IPS-18a (cell line): ENCODE results near the gene ZNF579.

Source experiments
- H3K27ac ChIP-seq: one replicate; pipeline ENCODE4 v1.5.1; 2013; ENCODE audit warnings: low read length
- H3K27me3 ChIP-seq: one replicate; pipeline ENCODE4 v1.6.1; 2013; ENCODE audit warnings: mild to moderate bottlenecking, low read length; ENCODE audit not compliant: control insufficient read depth, insufficient read depth
- H3K36me3 ChIP-seq: one replicate; pipeline ENCODE4 v1.6.1; 2013; ENCODE audit warnings: low read depth, low read length; ENCODE audit not compliant: control insufficient read depth
- H3K4me1 ChIP-seq: one replicate; pipeline ENCODE4 v1.6.1; 2013; ENCODE audit warnings: low read depth, low read length; ENCODE audit not compliant: control insufficient read depth
- H3K4me3 ChIP-seq: one replicate; pipeline ENCODE4 v1.5.1; 2013; ENCODE audit warnings: low read length
- H3K9ac ChIP-seq: one replicate; pipeline ENCODE4 v1.6.1; 2013; ENCODE audit warnings: mild to moderate bottlenecking, low read length, moderate library complexity
- H3K9me3 ChIP-seq: one replicate; pipeline ENCODE4 v1.6.1; 2013; ENCODE audit warnings: low read depth, low read length; ENCODE audit not compliant: control insufficient read depth

ZNF579 gene

GRCh38 chr19:55618426-55618825 is 37.8 kb upstream of the ZNF579 start:
- H3K4me3 ChIP-seq: no peak overlapping the region
- H3K27me3 ChIP-seq: no peaks in the 10 kb centered on the region
- H3K27ac ChIP-seq: no peak overlapping the region
- no peak overlapping the region for H3K9ac ChIP-seq
- peaks cover 5% of the 10 kb centered on the region for H3K36me3 ChIP-seq
- H3K4me1 ChIP-seq: no peaks in the 10 kb centered on the region
- no peaks in the 10 kb centered on the region for H3K9me3 ChIP-seq

- H3K27me3 ChIP-seq: no peaks in the 10 kb centered on the region
- H3K9ac ChIP-seq: no peak overlapping the region
- H3K9me3 ChIP-seq: no peaks in the 10 kb centered on the region
- no peak overlapping the region for H3K4me3 ChIP-seq
- no peak overlapping the region for H3K27ac ChIP-seq
- H3K4me1 ChIP-seq: no peaks in the 10 kb centered on the region
- H3K36me3 ChIP-seq: peaks cover 5% of the 10 kb centered on the region
Measured at GRCh38 chr19:55617426-55617825, 36.8 kb upstream of the ZNF579 start.

GRCh38 chr19:55616395-55616875 is 35.8 kb upstream of the ZNF579 start:
- H3K4me1 ChIP-seq: no peaks in the 10 kb centered on the region
- H3K9ac ChIP-seq: no peak overlapping the region
- peaks cover 5% of the 10 kb centered on the region for H3K36me3 ChIP-seq
- H3K27me3 ChIP-seq: no peaks in the 10 kb centered on the region
- no peak overlapping the region for H3K27ac ChIP-seq
- H3K9me3 ChIP-seq: no peaks in the 10 kb centered on the region
- no peak overlapping the region for H3K4me3 ChIP-seq

GRCh38 chr19:55615543-55616394 is 35.1 kb upstream of the ZNF579 start:
- no peak overlapping the region for H3K4me3 ChIP-seq
- no peak overlapping the region for H3K9ac ChIP-seq
- H3K9me3 ChIP-seq: no peaks in the 10 kb centered on the region
- H3K27ac ChIP-seq: no peak overlapping the region
- peaks cover 5% of the 10 kb centered on the region for H3K36me3 ChIP-seq
- H3K27me3 ChIP-seq: no peaks in the 10 kb centered on the region
- no peaks in the 10 kb centered on the region for H3K4me1 ChIP-seq

GRCh38 chr19:55614711-55615542 is 34.3 kb upstream of the ZNF579 start:
- Histone ChIP-seq H3K27me3 (no peaks in the 10 kb centered on the region), H3K27ac (no peak overlapping the region), H3K4me3 (no peak overlapping the region), H3K9ac (no peak overlapping the region), H3K36me3 (peaks cover 5% of the 10 kb centered on the region), H3K4me1 (no peaks in the 10 kb centered on the region), H3K9me3 (no peaks in the 10 kb centered on the region)

GRCh38 chr19:55613930-55614710 is 33.5 kb upstream of the ZNF579 start:
- Histone ChIP-seq H3K36me3 (peaks cover 12% of the 10 kb centered on the region), H3K9ac (no peak overlapping the region), H3K27ac (no peak overlapping the region), H3K27me3 (no peaks in the 10 kb centered on the region), H3K4me3 (no peak overlapping the region), H3K9me3 (no peaks in the 10 kb centered on the region), H3K4me1 (no peaks in the 10 kb centered on the region)

- Histone ChIP-seq H3K9ac (no peak overlapping the region), H3K27ac (no peak overlapping the region), H3K27me3 (no peaks in the 10 kb centered on the region), H3K9me3 (no peaks in the 10 kb centered on the region), H3K36me3 (peaks cover 12% of the 10 kb centered on the region), H3K4me3 (no peak overlapping the region), H3K4me1 (no peaks in the 10 kb centered on the region)
Measured at GRCh38 chr19:55613396-55613795, 32.7 kb upstream of the ZNF579 start.

- peaks cover 7% of the 10 kb centered on the region for H3K36me3 ChIP-seq
- no peak overlapping the region for H3K27ac ChIP-seq
- no peaks in the 10 kb centered on the region for H3K27me3 ChIP-seq
Measured at GRCh38 chr19:55611983-55612645, 31.5 kb upstream of the ZNF579 start.

GRCh38 chr19:55611300-55611982 is 30.8 kb upstream of the ZNF579 start:
- H3K36me3 ChIP-seq: peaks cover 7% of the 10 kb centered on the region
- H3K9me3 ChIP-seq: no peaks in the 10 kb centered on the region
- H3K27ac ChIP-seq: no peak overlapping the region
- no peak overlapping the region for H3K4me3 ChIP-seq
- no peak overlapping the region for H3K9ac ChIP-seq
- no peaks in the 10 kb centered on the region for H3K27me3 ChIP-seq
- peaks cover 4% of the 10 kb centered on the region for H3K4me1 ChIP-seq

More at GRCh38 chr19:55611983-55612645, 31.5 kb upstream of the ZNF579 start:
- no peak overlapping the region for H3K4me3 ChIP-seq
- H3K9ac ChIP-seq: no peak overlapping the region
- H3K4me1 ChIP-seq: no peaks in the 10 kb centered on the region
- H3K9me3 ChIP-seq: no peaks in the 10 kb centered on the region

GRCh38 chr19:55609326-55609725 is 28.7 kb upstream of the ZNF579 start:
- Histone ChIP-seq H3K9me3 (no peaks in the 10 kb centered on the region), H3K4me3 (no peak overlapping the region), H3K27me3 (no peaks in the 10 kb centered on the region), H3K9ac (no peak overlapping the region), H3K36me3 (peaks cover 7% of the 10 kb centered on the region), H3K27ac (no peak overlapping the region), H3K4me1 (peaks cover 9% of the 10 kb centered on the region)
